ENCODE measurements around the gene TEAD3. TPM values are rescaled to one million over a fixed set of nuclear protein-coding genes. Genes with fewer than 3 reads are reported as not detected.

TEAD3 gene
- total RNA-seq, 4 donors from 2014 or later = 58.3 to 122 (median 72.5) TPM

DNA sequence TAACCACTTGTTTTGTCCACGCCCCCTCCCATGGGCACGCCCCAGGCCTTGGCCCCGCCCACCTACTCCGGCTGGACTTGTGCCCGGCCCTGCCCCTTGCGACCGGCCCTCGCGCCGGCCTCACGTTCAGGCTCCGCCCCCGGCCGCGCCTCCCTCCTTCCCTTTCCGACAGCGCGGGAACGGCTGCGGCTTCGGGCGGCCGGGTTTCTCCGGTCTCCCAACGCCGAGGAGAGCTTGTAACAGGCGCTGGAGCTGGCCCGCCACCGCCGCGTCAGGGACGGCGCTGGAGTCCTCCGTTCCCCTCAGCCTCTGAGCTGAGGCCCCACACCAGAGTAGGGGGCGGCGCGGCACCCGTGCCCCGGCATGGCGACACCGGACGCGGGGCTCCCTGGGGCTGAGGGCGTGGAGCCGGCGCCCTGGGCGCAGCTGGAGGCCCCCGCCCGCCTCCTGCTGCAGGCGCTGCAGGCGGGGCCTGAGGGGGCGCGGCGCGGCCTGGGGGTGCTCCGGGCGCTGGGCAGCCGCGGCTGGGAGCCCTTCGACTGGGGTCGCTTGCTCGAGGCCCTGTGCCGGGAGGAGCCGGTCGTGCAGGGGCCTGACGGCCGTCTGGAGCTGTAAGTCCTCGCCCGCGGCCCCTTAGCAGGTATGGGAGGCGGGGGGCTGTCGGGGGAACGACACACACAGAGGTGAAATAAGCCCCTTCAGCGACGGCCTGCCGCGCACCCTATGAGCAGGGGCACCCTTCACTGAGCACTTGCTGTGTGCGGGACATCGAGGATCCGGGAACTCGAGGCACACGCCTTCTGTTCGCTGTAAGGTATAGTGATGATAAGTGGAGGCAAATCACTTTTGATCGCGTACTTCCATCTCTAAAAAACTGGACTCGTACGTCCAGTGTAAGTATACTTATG is 44.4 kb downstream of the TEAD3 start, which contains the start of gene FANCE:
FANCE (plus strand) TSS at position 156 of the 908 bp plus-strand sequence; CDS start at position 364, 208 bp downstream.
- peak within 1 kb of the TSS in 3 of 4 donors; percentile 75 to 84 (median 84) for H3K27ac ChIP-seq
- peaks cover 0 to 44% (median 3%) of the 10 kb centered on the region in 3 donors for H3K4me1 ChIP-seq
- no peaks in the 10 kb centered on the region for H3K27me3 ChIP-seq
- 0 to 3% methylated on average over 1 to 16 of the region's 87 CpGs for WGBS, 2 donors (ENCODE audit: low coverage in 1 of 2)
- H3K9me3 ChIP-seq = no peaks in the 10 kb centered on the region
- ATAC-seq = peak; percentile 97
- H3K36me3 ChIP-seq = peaks cover 0 to 21% of the 10 kb centered on the region in 2 donors
- peak within 1 kb of the TSS; percentile 51 to 80 for H3K4me3 ChIP-seq
- TF ChIP-seq, protein P1, sequence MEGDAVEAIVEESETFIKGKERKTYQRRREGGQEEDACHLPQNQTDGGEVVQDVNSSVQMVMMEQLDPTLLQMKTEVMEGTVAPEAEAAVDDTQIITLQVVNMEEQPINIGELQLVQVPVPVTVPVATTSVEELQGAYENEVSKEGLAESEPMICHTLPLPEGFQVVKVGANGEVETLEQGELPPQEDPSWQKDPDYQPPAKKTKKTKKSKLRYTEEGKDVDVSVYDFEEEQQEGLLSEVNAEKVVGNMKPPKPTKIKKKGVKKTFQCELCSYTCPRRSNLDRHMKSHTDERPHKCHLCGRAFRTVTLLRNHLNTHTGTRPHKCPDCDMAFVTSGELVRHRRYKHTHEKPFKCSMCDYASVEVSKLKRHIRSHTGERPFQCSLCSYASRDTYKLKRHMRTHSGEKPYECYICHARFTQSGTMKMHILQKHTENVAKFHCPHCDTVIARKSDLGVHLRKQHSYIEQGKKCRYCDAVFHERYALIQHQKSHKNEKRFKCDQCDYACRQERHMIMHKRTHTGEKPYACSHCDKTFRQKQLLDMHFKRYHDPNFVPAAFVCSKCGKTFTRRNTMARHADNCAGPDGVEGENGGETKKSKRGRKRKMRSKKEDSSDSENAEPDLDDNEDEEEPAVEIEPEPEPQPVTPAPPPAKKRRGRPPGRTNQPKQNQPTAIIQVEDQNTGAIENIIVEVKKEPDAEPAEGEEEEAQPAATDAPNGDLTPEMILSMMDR (IDR thresholded peaks at IDR 0.05) = peak in 2 of 4 experiments; percentile 10 to 16
- TF ChIP-seq POLR2AphosphoS5 (IDR thresholded peaks at IDR 0.05) = peak; percentile 53
- TF ChIP-seq POLR2A (IDR thresholded peaks at IDR 0.05) = no peak

DNA sequence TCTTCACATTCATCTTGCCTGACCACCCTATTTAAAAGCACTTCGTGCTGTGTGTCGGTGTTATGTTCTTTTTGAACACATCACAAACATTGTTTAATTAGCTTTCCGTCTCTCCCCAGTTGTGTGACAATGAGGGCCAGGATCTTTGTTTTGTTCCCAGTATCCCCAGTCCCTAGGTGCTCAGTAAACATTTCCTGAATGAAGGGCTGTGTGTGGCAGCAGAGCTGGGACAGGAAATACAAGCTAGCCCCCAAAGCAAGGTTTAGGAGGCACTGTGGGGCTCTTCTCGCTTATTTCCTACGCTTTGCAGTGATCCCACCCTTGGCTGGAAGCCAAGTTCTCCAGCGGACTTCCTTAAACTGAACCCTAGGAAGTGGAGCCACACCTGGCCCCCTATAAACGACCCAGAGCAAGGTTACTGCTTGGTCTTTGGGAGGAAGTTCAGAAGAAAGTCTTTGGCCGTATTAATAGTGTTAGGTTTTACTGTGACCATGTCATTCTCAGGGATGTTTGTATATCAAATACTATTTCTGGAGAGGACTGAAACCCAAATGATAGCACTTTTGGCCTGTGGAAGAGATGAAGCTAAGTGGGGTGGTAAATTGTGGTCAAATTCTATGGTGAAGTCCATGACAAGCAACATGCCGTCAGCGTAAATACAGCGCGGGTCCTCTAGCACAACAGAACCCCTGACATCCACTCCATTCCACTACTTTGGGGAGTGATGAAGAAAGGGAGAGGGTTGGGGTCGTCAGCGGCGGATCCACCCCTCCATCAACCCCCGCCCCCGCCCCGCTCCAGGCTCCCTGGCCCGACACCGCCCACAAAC is 45.3 kb downstream of the TEAD3 start:
- Histone ChIP-seq H3K27ac (peak overlapping the region in 3 of 4 donors; percentile 75 to 84 (median 84)), H3K36me3 (peaks cover 0 to 12% of the 10 kb centered on the region in 2 donors), H3K27me3 (no peaks in the 10 kb centered on the region), H3K9me3 (no peaks in the 10 kb centered on the region), H3K4me1 (peaks cover 0 to 44% (median 3%) of the 10 kb centered on the region in 3 donors), H3K4me3 (peak overlapping the region; percentile 51 to 80)
- TF ChIP-seq POLR2A (IDR thresholded peaks at IDR 0.05) (no peak), POLR2AphosphoS5 (IDR thresholded peaks at IDR 0.05) (no peak), EP300 (IDR thresholded peaks at IDR 0.05) (no peak)
- TF ChIP-seq, protein P1 (IDR thresholded peaks at IDR 0.05) = no peak
- ATAC-seq = peak; percentile 1
- 11 to 40% methylated on average over 4 to 11 of the region's 20 CpGs for WGBS, 2 donors (ENCODE audit: low coverage in 1 of 2)

DNA sequence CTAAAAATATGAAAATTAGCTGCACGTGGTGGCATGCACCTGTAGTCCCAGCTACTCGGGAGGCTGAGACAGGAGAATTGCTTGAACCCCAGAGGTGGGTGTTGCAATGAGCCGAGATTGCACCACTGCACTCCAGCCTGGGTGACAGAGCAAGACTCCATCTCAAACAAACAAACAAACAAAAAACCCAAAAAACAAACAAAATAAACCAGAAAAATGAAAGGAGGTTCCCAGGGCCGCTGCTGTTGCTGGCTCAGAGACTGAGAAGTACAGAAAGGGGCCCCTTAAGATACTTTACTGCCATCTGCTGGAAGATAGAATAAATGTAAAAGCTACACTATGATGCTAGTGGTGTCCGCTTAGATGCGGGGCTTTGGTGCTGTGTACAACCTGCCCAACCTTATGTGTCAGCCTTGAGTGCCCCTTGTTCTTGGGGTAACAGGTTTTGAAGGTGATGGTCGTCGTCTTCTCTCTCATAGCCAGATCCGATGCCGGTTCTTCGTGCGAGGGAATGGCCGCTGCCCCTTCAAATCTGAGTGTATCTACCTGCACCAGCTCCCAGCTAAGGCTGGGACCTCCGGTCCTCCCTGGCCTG is 47.5 kb downstream of the TEAD3 start:
- Histone ChIP-seq H3K27ac (no peak overlapping the region), H3K27me3 (no peaks in the 10 kb centered on the region), H3K9me3 (no peaks in the 10 kb centered on the region), H3K36me3 (no peaks in the 10 kb centered on the region), H3K4me1 (peaks cover 0 to 39% (median 3%) of the 10 kb centered on the region in 3 donors), H3K4me3 (no peak overlapping the region)
- WGBS, 2 donors (ENCODE audit: low coverage in 1 of 2) = 27% methylated on average over 7 of the region's 14 CpGs; no CpG with 5 or more reads in 1 of the 2 donors
- peak; percentile 61 for ATAC-seq
- no peak for TF ChIP-seq EP300 (IDR thresholded peaks at IDR 0.05)
- TF ChIP-seq, protein P1 (IDR thresholded peaks at IDR 0.05) = peak in 3 of 4 experiments; percentile 69 to 85 (median 70)

DNA sequence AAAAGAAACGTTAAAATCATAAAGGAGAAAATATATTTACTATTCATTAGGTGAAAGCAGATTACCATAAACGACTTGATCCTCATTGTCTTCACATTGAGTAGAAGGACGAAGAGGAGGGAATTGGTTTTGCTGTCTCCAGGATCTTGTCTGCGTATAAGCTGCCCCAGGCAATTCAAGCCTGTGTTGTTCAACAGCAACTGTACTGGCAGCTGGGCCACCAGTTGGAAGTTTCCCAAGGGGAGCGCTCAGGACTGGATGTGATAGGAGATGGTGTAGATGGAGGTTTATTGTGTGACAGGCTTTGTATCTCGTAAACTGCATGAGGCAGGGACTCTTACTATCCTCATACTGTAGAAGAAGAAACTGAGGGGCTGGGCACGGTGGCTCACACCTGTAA is 48.7 kb downstream of the TEAD3 start:
- Histone ChIP-seq H3K27me3 (no peaks in the 10 kb centered on the region), H3K27ac (no peak overlapping the region), H3K9me3 (no peaks in the 10 kb centered on the region), H3K4me1 (peaks cover 0 to 27% (median 0%) of the 10 kb centered on the region in 3 donors), H3K4me3 (no peak overlapping the region), H3K36me3 (no peaks in the 10 kb centered on the region)
- ATAC-seq = no peak
- TF ChIP-seq, protein P1 (IDR thresholded peaks at IDR 0.05) = no peak
- TF ChIP-seq POLR2A (IDR thresholded peaks at IDR 0.05) = no peak
- TF ChIP-seq POLR2AphosphoS5 (IDR thresholded peaks at IDR 0.05) = no peak
- no peak for TF ChIP-seq EP300 (IDR thresholded peaks at IDR 0.05)
- 69% methylated on average over 7 of the region's 7 CpGs; no CpG with 5 or more reads in 1 of the 2 donors for WGBS, 2 donors (ENCODE audit: low coverage in 1 of 2)
